Activated CD8-positive, alpha-beta memory T cell treated with anti-CD3 and anti-CD28 coated beads, Interleukin-2, amount 50 U/mL, for 24 hours (primary cell): Measurements from ENCODE around the gene C14orf119.

Experiments used
- DNase-seq: peaks from one replicate; pipeline ENCODE4 v3.0.0-alpha.2; 2020; ENCODE audit errors: extremely low read depth

The C14orf119 gene

GRCh38 chr14:23126548-23127278 is 31.4 kb downstream of the C14orf119 start:
- DNase-seq: no peak

GRCh38 chr14:23127861-23128260 is 32.6 kb downstream of the C14orf119 start:
- DNase-seq: no peak

- no peak for DNase-seq
Measured at GRCh38 chr14:23128969-23129758, 33.9 kb downstream of the C14orf119 start.

GRCh38 chr14:23129759-23130316 is 34.5 kb downstream of the C14orf119 start:
- no peak for DNase-seq

GRCh38 chr14:23130871-23131270 is 35.6 kb downstream of the C14orf119 start:
- DNase-seq: no peak

GRCh38 chr14:23131482-23131881 is 36.2 kb downstream of the C14orf119 start:
- DNase-seq: no peak

- no peak for DNase-seq
Measured at GRCh38 chr14:23132970-23133369, 37.7 kb downstream of the C14orf119 start.

- DNase-seq: no peak
Measured at GRCh38 chr14:23136566-23137133, 41.3 kb downstream of the C14orf119 start.

GRCh38 chr14:23137192-23137812 is 42.0 kb downstream of the C14orf119 start:
- no peak for DNase-seq

- DNase-seq: no peak
Measured at GRCh38 chr14:23137813-23138535, 42.7 kb downstream of the C14orf119 start.

GRCh38 chr14:23139874-23140273 is 44.6 kb downstream of the C14orf119 start:
- no peak for DNase-seq

- DNase-seq: no peak
Measured at GRCh38 chr14:23140371-23140770, 45.1 kb downstream of the C14orf119 start.

GRCh38 chr14:23141706-23142444 is 46.6 kb downstream of the C14orf119 start:
- no peak for DNase-seq

- no peak for DNase-seq
Measured at GRCh38 chr14:23142826-23143225, 47.5 kb downstream of the C14orf119 start.

GRCh38 chr14:23143911-23144310 is 48.6 kb downstream of the C14orf119 start:
- no peak for DNase-seq

- DNase-seq: no peak
Measured at GRCh38 chr14:23145794-23146350, 50.6 kb downstream of the C14orf119 start.

- no peak for DNase-seq
Measured at GRCh38 chr14:23146351-23146910, 51.1 kb downstream of the C14orf119 start.

- no peak for DNase-seq
Measured at GRCh38 chr14:23146980-23147379, 51.7 kb downstream of the C14orf119 start.

GRCh38 chr14:23147676-23148075 is 52.4 kb downstream of the C14orf119 start:
- DNase-seq: no peak
